Endodermal cell (in vitro differentiated cells): Measurements from ENCODE around the gene CC2D2A. TPM values are rescaled to one million over a fixed set of nuclear protein-coding genes. Genes with fewer than 3 reads are reported as not detected.

Source experiments
- DNase-seq: peaks from one replicate; pipeline ENCODE4 v3.0.0-alpha.2; 2017
- H3K27ac ChIP-seq: 2 replicates; pipeline ENCODE4 v1.5.1; 2013; ENCODE audit warnings: mild to moderate bottlenecking, low read depth, low read length, moderate library complexity
- H3K27me3 ChIP-seq: 2 replicates; pipeline ENCODE4 v1.6.1; 2013; ENCODE audit warnings: mild to moderate bottlenecking, low read length, moderate library complexity; ENCODE audit not compliant: insufficient read depth, control insufficient read depth, poor library complexity, severe bottlenecking
- H3K36me3 ChIP-seq: 2 replicates; pipeline ENCODE4 v1.7.0; 2013; ENCODE audit warnings: mild to moderate bottlenecking, low read length, moderate library complexity; ENCODE audit not compliant: control insufficient read depth, insufficient read depth
- H3K4me1 ChIP-seq: one replicate; pipeline ENCODE4 v1.7.0; 2013; ENCODE audit warnings: low read length; ENCODE audit not compliant: control insufficient read depth, insufficient read depth
- H3K4me3 ChIP-seq: 2 replicates; pipeline ENCODE4 v1.5.1; 2013; ENCODE audit warnings: mild to moderate bottlenecking, low read length, moderate library complexity
- H3K9ac ChIP-seq: 2 replicates; pipeline ENCODE4 v1.6.1; 2013; ENCODE audit warnings: mild to moderate bottlenecking, low read length, moderate library complexity; ENCODE audit not compliant: poor library complexity, severe bottlenecking; ENCODE audit errors: extremely low read depth
- H3K9me3 ChIP-seq: 2 replicates; pipeline ENCODE4 v1.6.1; 2013; ENCODE audit warnings: mild to moderate bottlenecking, low read length, moderate library complexity; ENCODE audit not compliant: control insufficient read depth
- H3K27ac Mint-ChIP-seq: 2 replicates; pipeline ENCODE4 v1.8.0; 2020; ENCODE audit warnings: mixed read lengths
- H3K27me3 Mint-ChIP-seq: 2 replicates; pipeline ENCODE4 v1.8.0; 2021; ENCODE audit warnings: mild to moderate bottlenecking, mixed read lengths; ENCODE audit not compliant: insufficient read depth
- H3K36me3 Mint-ChIP-seq: 2 replicates; pipeline ENCODE4 v1.8.0; 2020; ENCODE audit warnings: low read depth, mixed read lengths
- H3K4me1 Mint-ChIP-seq: 2 replicates; pipeline ENCODE4 v1.8.0; 2020; ENCODE audit warnings: mixed read lengths
- H3K4me3 Mint-ChIP-seq: 2 replicates; pipeline ENCODE4 v1.8.0; 2020; ENCODE audit warnings: mild to moderate bottlenecking, moderate library complexity, mixed read lengths
- H3K9me3 Mint-ChIP-seq: 2 replicates; pipeline ENCODE4 v1.8.0; 2020; ENCODE audit warnings: mild to moderate bottlenecking, mixed read lengths
- WGBS, 2 experiments: methylation state at CpG; one replicate each; pipeline versions ENCODE4 v1.1.5 to v1.1.7; 2013; ENCODE audit warnings: missing lambda C conversion rate in 2 of 2, mixed read lengths in 1 of 2; ENCODE audit not compliant: insufficient coverage in 1 of 2, insufficient read length in 1 of 2; 5-methylcytosine and 5-hydroxymethylcytosine counted together
- total RNA-seq, 2 donors: library from RNA; stranded (reverse); fragmentation: NEBNext Ultra II Directional in 1 of 2; extraction: Animal tissue kit (Norgen Biotek cat#: 25700) in 1 of 2; gene quantifications; 2 replicates in 1 of 2; 3 replicates in 1 of 2; pipeline ENCODE4 v1.2.1, GENCODE V29; 2021
- TF ChIP-seq, protein P1 (sequence below): fragments of 200-600 bp; sonication (generic); conservative IDR thresholded peaks from 2 replicates; pipeline ENCODE4 v1.5.0; 2021; ENCODE audit warnings: antibody characterized with exemption, mild to moderate bottlenecking

Gene CC2D2A
- total RNA-seq, 2 donors from 2014 or later: 12.3 to 25.2 TPM

DNA sequence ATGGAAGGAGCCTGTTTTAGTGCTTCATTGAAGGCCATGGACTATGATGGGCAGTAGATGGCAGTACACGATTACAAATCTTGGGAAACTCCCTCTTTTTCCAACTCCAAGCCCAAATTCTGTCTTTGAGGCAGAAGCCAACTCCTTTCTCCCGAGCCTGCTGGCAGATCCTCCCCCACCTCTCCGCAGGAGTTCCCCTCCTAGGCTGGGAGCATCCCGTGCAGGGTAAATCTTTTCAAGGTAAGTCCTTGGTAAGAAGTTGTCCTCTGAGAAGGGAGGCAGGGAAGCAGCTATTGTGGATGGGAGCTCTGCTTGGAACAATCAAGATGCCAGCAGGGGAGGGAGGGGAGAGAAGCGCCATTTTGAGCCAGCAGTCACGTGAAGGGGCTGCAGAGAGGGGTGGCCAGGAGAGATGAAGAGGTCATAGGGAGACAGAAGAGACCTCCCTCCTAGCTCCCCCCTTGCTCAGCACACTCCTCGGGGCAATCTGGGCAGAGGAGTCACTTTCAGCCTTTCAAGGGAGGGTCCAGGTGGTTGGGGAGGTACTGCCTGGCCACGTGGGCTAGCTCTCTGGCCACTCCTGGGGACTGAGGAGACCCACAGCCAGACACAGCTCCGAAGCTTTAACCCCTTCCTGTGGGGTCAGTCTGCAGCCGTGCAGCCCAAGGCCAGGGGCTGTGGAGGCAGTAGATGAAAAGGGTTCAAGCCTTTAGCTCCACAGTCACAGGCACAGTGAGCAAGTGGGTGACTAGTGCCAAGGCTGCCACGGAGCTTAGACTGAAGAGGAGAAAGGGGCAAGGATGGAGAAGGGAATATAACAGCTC lies 9.6 kb downstream of the CC2D2A start:
- H3K9me3 ChIP-seq: peaks cover 6% of the 10 kb centered on the region
- TF ChIP-seq, protein P1, sequence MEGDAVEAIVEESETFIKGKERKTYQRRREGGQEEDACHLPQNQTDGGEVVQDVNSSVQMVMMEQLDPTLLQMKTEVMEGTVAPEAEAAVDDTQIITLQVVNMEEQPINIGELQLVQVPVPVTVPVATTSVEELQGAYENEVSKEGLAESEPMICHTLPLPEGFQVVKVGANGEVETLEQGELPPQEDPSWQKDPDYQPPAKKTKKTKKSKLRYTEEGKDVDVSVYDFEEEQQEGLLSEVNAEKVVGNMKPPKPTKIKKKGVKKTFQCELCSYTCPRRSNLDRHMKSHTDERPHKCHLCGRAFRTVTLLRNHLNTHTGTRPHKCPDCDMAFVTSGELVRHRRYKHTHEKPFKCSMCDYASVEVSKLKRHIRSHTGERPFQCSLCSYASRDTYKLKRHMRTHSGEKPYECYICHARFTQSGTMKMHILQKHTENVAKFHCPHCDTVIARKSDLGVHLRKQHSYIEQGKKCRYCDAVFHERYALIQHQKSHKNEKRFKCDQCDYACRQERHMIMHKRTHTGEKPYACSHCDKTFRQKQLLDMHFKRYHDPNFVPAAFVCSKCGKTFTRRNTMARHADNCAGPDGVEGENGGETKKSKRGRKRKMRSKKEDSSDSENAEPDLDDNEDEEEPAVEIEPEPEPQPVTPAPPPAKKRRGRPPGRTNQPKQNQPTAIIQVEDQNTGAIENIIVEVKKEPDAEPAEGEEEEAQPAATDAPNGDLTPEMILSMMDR: peak; percentile 84
- WGBS, 2 experiments: 12% methylated on average over 11 of the region's 11 CpGs; no CpG with 5 or more reads in 1 of the 2 experiments
- H3K27ac Mint-ChIP-seq: peak overlapping the region; percentile 97
- H3K4me3 ChIP-seq: peak overlapping the region; percentile 78
- peaks cover 6% of the 10 kb centered on the region for H3K9me3 Mint-ChIP-seq
- no peaks in the 10 kb centered on the region for H3K27me3 Mint-ChIP-seq
- peaks cover 12% of the 10 kb centered on the region for H3K36me3 ChIP-seq
- peak overlapping the region; percentile 73 for H3K4me3 Mint-ChIP-seq
- peaks cover 13% of the 10 kb centered on the region for H3K4me1 ChIP-seq
- H3K27me3 ChIP-seq: no peaks in the 10 kb centered on the region
- H3K27ac ChIP-seq: peak overlapping the region; percentile 71
- H3K9ac ChIP-seq: peak overlapping the region; percentile 70
- H3K36me3 Mint-ChIP-seq: peaks cover 16% of the 10 kb centered on the region
- H3K4me1 Mint-ChIP-seq: peaks cover 25% of the 10 kb centered on the region
- peak; percentile 94 for DNase-seq

DNA sequence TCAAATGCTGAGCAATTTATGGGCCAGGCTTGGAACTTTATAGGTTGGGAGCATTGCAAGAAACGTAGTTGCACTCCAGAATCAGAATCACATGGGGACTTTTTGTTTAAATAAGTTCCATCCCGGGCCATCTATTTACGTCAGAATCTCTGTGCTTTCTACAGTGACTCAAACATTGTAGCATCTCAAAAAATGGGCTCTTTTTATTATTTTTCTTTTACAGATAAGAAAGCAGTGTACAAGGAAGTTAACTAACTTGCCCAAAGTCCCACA lies 10.2 kb downstream of the CC2D2A start:
- no peak for DNase-seq
- H3K36me3 Mint-ChIP-seq: peaks cover 21% of the 10 kb centered on the region
- H3K4me3 ChIP-seq: peak overlapping the region; percentile 78
- no peaks in the 10 kb centered on the region for H3K27me3 ChIP-seq
- peak overlapping the region; percentile 97 for H3K27ac Mint-ChIP-seq
- TF ChIP-seq, protein P1: no peak
- H3K9me3 Mint-ChIP-seq: peaks cover 6% of the 10 kb centered on the region
- H3K36me3 ChIP-seq: peaks cover 12% of the 10 kb centered on the region
- H3K27ac ChIP-seq: peak overlapping the region; percentile 71
- WGBS, 2 experiments: 85 to 88% methylated on average over 3 of the region's 3 CpGs
- peak overlapping the region; percentile 70 for H3K9ac ChIP-seq
- no peaks in the 10 kb centered on the region for H3K27me3 Mint-ChIP-seq
- H3K4me1 Mint-ChIP-seq: peaks cover 27% of the 10 kb centered on the region
- peaks cover 6% of the 10 kb centered on the region for H3K9me3 ChIP-seq
- H3K4me1 ChIP-seq: peaks cover 13% of the 10 kb centered on the region
- peak overlapping the region; percentile 73 for H3K4me3 Mint-ChIP-seq

DNA sequence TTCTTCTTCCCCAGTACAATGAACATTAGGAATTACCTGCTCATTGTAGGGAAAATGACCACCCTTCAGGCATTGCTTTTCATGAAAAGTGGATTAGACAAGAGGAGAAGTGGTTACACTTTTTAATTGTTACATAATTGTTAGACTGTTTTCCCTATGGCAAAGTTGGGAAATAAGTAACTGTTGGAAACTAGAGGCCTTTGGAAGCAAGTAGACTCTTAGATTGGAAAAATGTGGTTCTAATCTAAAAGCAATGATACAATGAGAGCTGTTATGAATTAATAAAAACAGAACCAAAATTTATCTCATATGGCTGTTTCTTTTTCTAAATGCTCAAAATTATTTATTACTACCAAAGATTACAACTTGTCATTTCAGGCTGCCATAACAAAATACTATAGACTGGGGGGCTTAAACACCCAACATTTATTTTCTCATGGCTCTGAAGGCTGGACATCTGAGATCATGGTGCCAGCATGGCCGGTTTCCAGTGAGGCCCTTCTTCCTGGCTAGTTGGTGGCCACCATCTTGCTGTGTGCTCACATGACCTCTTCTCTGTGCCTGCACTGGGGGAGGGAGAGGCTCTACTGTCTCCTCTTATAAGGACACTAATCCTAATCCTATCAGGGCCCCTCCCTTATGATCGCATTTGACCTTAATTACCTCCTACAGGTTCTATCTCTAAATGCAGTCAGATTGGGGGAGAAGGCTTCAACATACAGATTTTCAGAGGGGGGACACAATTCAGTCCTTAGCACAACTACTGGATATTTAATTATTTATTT lies 12.5 kb downstream of the CC2D2A start:
- no peak overlapping the region for H3K4me3 Mint-ChIP-seq
- Histone ChIP-seq H3K9ac (no peak overlapping the region), H3K4me3 (peak overlapping the region; percentile 61), H3K9me3 (peaks cover 11% of the 10 kb centered on the region), H3K27me3 (no peaks in the 10 kb centered on the region), H3K27ac (no peak overlapping the region), H3K36me3 (peaks cover 12% of the 10 kb centered on the region), H3K4me1 (peaks cover 13% of the 10 kb centered on the region)
- H3K27ac Mint-ChIP-seq: no peak overlapping the region
- TF ChIP-seq, protein P1: no peak
- H3K4me1 Mint-ChIP-seq: peaks cover 27% of the 10 kb centered on the region
- peaks cover 14% of the 10 kb centered on the region for H3K9me3 Mint-ChIP-seq
- WGBS, 2 experiments: 78% methylated on average over 2 of the region's 2 CpGs; no CpG with 5 or more reads in 1 of the 2 experiments
- H3K27me3 Mint-ChIP-seq: no peaks in the 10 kb centered on the region
- no peak for DNase-seq
- H3K36me3 Mint-ChIP-seq: peaks cover 32% of the 10 kb centered on the region
